HEK293 (cell line): ENCODE results near the gene NUDT16L1.

Experiments
- KLF1 ChIP-seq: fragments of 450-650 bp; formaldehyde crosslinking; IDR thresholded peaks from 2 replicates; pipeline ENCODE4 v1.5.1; 2016; ENCODE audit warnings: missing biosample characterization, missing genetic modification characterization
- PRDM1 ChIP-seq: fragments of 450-650 bp; formaldehyde crosslinking; IDR thresholded peaks from 2 replicates; pipeline ENCODE4; 2016; ENCODE audit warnings: missing biosample characterization, missing genetic modification characterization
- PRDM4 ChIP-seq: fragments of 450-650 bp; formaldehyde crosslinking; IDR thresholded peaks from 2 replicates; pipeline ENCODE4 v1.5.1; 2017; ENCODE audit warnings: missing biosample characterization, missing genetic modification characterization
- REPIN1 ChIP-seq: fragments of 450-650 bp; formaldehyde crosslinking; IDR thresholded peaks from 2 replicates; pipeline ENCODE4 v1.5.1; 2017; ENCODE audit warnings: missing biosample characterization, missing genetic modification characterization, low read depth
- SCRT2 ChIP-seq: fragments of 450-650 bp; formaldehyde crosslinking; IDR thresholded peaks from 2 replicates; pipeline ENCODE4 v1.5.1; 2016; ENCODE audit warnings: missing biosample characterization, missing genetic modification characterization
- ZBTB17 ChIP-seq: fragments of 450-650 bp; formaldehyde crosslinking; IDR thresholded peaks from 2 replicates; pipeline ENCODE4 v1.5.1; 2016; ENCODE audit warnings: missing biosample characterization, missing genetic modification characterization
- ZBTB8A ChIP-seq: fragments of 450-650 bp; formaldehyde crosslinking; IDR thresholded peaks from 2 replicates; pipeline ENCODE4 v1.5.1; 2016; ENCODE audit warnings: missing biosample characterization, missing genetic modification characterization
- ZIC2 ChIP-seq: fragments of 450-650 bp; formaldehyde crosslinking; IDR thresholded peaks from 2 replicates; pipeline ENCODE4 v1.5.1; 2016; ENCODE audit warnings: missing biosample characterization, missing genetic modification characterization
- ZNF169 ChIP-seq: fragments of 450-650 bp; formaldehyde crosslinking; IDR thresholded peaks from 2 replicates; pipeline ENCODE4 v1.5.1; 2016; ENCODE audit warnings: missing biosample characterization, missing genetic modification characterization
- ZNF274 ChIP-seq, 2 experiments: fragments of 200-500 bp in 1 of 2; fragments of 450-650 bp in 1 of 2; sonication (Bioruptor generic) in 1 of 2; formaldehyde crosslinking in 1 of 2; IDR thresholded peaks; 2 replicates each; pipeline versions ENCODE4 v1.5.1 to v1.6.1; 2014 to 2016; ENCODE audit warnings: borderline replicate concordance in 1 of 2, inconsistent platforms in 1 of 2, low read length in 1 of 2, missing biosample characterization in 1 of 2, missing genetic modification characterization in 1 of 2
- ZNF280D ChIP-seq: fragments of 450-650 bp; formaldehyde crosslinking; IDR thresholded peaks from 2 replicates; pipeline ENCODE4 v1.5.1; 2016; ENCODE audit warnings: missing biosample characterization, missing genetic modification characterization
- ZNF449 ChIP-seq: fragments of 450-650 bp; formaldehyde crosslinking; IDR thresholded peaks from 2 replicates; pipeline ENCODE4 v1.5.1; 2017; ENCODE audit warnings: missing biosample characterization, mild to moderate bottlenecking, missing genetic modification characterization, moderate library complexity
- ZNF600 ChIP-seq: fragments of 450-650 bp; formaldehyde crosslinking; IDR thresholded peaks from 2 replicates; pipeline ENCODE4 v1.5.1; 2016; ENCODE audit warnings: missing biosample characterization, missing genetic modification characterization
- ZNF639 ChIP-seq: fragments of 450-650 bp; formaldehyde crosslinking; IDR thresholded peaks from 2 replicates; pipeline ENCODE4 v1.5.1; 2016; ENCODE audit warnings: missing biosample characterization, missing genetic modification characterization
- ZNF654 ChIP-seq: fragments of 450-650 bp; formaldehyde crosslinking; IDR thresholded peaks from 2 replicates; pipeline ENCODE4 v1.5.1; 2016; ENCODE audit warnings: low read depth, missing biosample characterization, missing genetic modification characterization
- ZNF76 ChIP-seq: fragments of 450-650 bp; formaldehyde crosslinking; IDR thresholded peaks from 2 replicates; pipeline ENCODE4; 2016; ENCODE audit warnings: low read depth, missing biosample characterization, missing genetic modification characterization, borderline replicate concordance
- ZNF777 ChIP-seq: fragments of 450-650 bp; formaldehyde crosslinking; IDR thresholded peaks from 2 replicates; pipeline ENCODE4 v1.5.1; 2017; ENCODE audit warnings: missing biosample characterization, missing genetic modification characterization, borderline replicate concordance
- TF ChIP-seq, protein P1 (sequence below): fragments of 450-650 bp; formaldehyde crosslinking; IDR thresholded peaks from 2 replicates; pipeline ENCODE4 v1.5.1; 2016; ENCODE audit warnings: missing biosample characterization, missing genetic modification characterization

NUDT16L1 gene

GRCh38 chr16:4692460-4693295 is 684 bp upstream of the NUDT16L1 start (continued):
- no peak for TF ChIP-seq ZBTB8A (tag by site-specific recombination)
- peak; percentile 89 for TF ChIP-seq ZIC2 (tag by site-specific recombination)
- no peak for TF ChIP-seq ZNF449 (tag by site-specific recombination)
- no peak for TF ChIP-seq ZNF280D
- TF ChIP-seq ZNF600: peak; percentile 64; the same call in 1 of the 2 replicates
- TF ChIP-seq KLF1: no peak
- TF ChIP-seq REPIN1 (tag by site-specific recombination): no peak
- TF ChIP-seq PRDM4 (tag by site-specific recombination): 0 out of 2 replicates have a peak, but pooled peaks have one; percentile 19
- 0 out of 2 replicates have a peak, but pooled peaks have one; percentile 29 for TF ChIP-seq ZNF777 (tag by site-specific recombination)
- no peak for TF ChIP-seq ZNF654 (tag by site-specific recombination)
- no peak for TF ChIP-seq ZBTB17
- TF ChIP-seq ZNF274 (IDR thresholded peaks at IDR 0.05; ENCODE audit: low read length): no peak
- TF ChIP-seq ZNF274 (tag by site-specific recombination; IDR thresholded peaks at IDR 0.05; ENCODE audit: borderline replicate concordance): no peak
- TF ChIP-seq, protein P1, sequence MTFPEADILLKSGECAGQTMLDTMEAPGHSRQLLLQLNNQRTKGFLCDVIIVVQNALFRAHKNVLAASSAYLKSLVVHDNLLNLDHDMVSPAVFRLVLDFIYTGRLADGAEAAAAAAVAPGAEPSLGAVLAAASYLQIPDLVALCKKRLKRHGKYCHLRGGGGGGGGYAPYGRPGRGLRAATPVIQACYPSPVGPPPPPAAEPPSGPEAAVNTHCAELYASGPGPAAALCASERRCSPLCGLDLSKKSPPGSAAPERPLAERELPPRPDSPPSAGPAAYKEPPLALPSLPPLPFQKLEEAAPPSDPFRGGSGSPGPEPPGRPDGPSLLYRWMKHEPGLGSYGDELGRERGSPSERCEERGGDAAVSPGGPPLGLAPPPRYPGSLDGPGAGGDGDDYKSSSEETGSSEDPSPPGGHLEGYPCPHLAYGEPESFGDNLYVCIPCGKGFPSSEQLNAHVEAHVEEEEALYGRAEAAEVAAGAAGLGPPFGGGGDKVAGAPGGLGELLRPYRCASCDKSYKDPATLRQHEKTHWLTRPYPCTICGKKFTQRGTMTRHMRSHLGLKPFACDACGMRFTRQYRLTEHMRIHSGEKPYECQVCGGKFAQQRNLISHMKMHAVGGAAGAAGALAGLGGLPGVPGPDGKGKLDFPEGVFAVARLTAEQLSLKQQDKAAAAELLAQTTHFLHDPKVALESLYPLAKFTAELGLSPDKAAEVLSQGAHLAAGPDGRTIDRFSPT: peak; percentile 90
- TF ChIP-seq PRDM1 (tag by site-specific recombination): no peak
- no peak for TF ChIP-seq SCRT2
- TF ChIP-seq ZNF639: no peak
- TF ChIP-seq ZNF169 (tag by site-specific recombination): no peak
- no peak for TF ChIP-seq ZNF76 (tag by site-specific recombination)
- TF ChIP-seq, all 188 proteins: peak for 8
